ENCODE data around the gene RPL12. TPM values are rescaled to one million over a fixed set of nuclear protein-coding genes. Genes with fewer than 3 reads are reported as not detected.

Gene RPL12
- total RNA-seq, 3 donors from 2014 or later (not counting 1 experiment from before 2014, with no cell fraction given) = 561 to 770 (median 724) TPM

DNA sequence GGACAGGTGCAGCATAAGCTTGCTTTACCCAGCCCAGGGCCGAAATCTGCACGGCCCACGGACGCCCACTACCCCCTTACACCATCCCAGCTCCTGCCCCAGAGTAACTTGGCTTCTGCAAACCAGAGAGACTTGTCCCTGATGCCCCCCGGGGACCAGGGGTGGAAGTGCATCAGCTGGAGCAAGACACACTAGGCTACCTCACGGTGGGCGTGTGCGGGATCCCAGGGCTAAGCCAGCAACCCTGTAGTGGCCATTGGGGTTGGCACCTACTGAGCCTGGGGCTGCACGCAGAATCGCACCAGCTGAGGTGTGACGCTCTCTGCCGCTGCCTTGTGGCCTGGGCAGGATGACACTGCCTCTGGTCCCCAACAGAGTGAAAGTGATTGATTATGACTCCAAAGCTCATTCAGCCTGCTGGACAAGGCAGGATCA, 33.2 kb downstream of the RPL12 start:
- Histone ChIP-seq H3K27me3 (ENCODE audit: control insufficient read depth, insufficient read depth, low read length) (no peaks in the 10 kb centered on the region), H3K27ac (ENCODE audit: low read length) (no peak overlapping the region), H3K9me3 (ENCODE audit: control insufficient read depth, insufficient read depth, low read length) (no peaks in the 10 kb centered on the region), H3K4me1 (ENCODE audit: control insufficient read depth, insufficient read depth, low read length) (peaks cover 19% of the 10 kb centered on the region), H3K36me3 (ENCODE audit: control insufficient read depth, insufficient read depth, low read length) (no peaks in the 10 kb centered on the region), H3K4me3 (ENCODE audit: low read length) (no peak overlapping the region)
- ATAC-seq (peak; percentile 82 to 95 (median 91)), DNase-seq (peak; percentile 43 to 68)
- Mint-ChIP-seq H3K27ac (peak overlapping the region in 1 of 2 donors; percentile 16), H3K9me3 (no peaks in the 10 kb centered on the region), H3K4me1 (peaks cover 10 to 26% of the 10 kb centered on the region in 2 donors), H3K36me3 (no peaks in the 10 kb centered on the region), H3K27me3 (ENCODE audit: low read depth in 2 of 2) (peaks cover 0 to 3% of the 10 kb centered on the region in 2 donors), H3K4me3 (no peak overlapping the region)
- intact Hi-C loops (cut with micrococcal nuclease) = no loop called here
- TF ChIP-seq, protein P1, sequence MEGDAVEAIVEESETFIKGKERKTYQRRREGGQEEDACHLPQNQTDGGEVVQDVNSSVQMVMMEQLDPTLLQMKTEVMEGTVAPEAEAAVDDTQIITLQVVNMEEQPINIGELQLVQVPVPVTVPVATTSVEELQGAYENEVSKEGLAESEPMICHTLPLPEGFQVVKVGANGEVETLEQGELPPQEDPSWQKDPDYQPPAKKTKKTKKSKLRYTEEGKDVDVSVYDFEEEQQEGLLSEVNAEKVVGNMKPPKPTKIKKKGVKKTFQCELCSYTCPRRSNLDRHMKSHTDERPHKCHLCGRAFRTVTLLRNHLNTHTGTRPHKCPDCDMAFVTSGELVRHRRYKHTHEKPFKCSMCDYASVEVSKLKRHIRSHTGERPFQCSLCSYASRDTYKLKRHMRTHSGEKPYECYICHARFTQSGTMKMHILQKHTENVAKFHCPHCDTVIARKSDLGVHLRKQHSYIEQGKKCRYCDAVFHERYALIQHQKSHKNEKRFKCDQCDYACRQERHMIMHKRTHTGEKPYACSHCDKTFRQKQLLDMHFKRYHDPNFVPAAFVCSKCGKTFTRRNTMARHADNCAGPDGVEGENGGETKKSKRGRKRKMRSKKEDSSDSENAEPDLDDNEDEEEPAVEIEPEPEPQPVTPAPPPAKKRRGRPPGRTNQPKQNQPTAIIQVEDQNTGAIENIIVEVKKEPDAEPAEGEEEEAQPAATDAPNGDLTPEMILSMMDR (IDR thresholded peaks at IDR 0.05) = peak; percentile 27
- 48% methylated on average over 12 of the region's 12 CpGs for WGBS (ENCODE audit: insufficient coverage)

DNA sequence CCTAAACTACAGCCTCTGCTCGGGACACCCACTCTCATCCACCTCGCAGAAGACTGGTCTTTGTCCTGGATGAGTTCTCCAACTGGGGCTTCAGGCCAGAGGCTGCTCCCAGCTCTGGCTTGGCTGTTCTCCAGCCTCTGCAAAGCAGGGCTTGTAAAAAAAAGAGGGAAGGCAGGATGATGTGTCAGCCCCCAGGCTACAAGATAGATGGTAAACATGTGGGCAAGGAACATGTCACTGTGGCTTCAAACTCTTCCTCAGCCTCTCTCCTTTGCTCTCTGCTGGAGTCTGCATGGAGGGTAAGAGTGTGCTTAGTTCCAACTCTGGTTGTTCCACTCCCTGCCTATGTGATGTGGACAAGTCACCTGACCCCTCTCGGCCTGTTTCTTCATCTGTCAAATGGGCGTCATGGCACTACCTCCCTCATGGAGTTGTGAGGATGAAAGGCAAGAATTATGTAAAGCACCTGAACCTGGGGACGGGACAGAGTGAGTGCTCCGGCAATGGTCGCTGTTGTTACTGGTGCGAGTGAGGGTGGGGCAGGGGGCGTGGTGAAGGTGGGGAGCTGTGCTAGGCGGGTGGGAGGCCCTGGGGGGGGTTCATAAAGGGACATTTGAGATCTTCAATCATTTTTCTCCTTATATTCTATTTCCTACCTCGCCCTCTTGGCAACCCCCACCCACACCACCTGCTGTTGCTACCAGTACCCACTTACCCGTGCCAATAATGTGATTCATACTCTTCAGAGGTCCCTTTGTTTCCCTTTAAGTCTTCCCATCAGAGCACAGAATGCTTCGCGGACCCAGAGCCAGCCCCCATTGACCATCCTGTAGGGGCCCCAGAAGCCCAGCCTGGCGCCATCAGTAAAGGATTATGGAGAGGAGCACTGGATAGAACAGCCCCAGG, 33.8 kb downstream of the RPL12 start:
- H3K4me1 Mint-ChIP-seq = peaks cover 4 to 20% of the 10 kb centered on the region in 2 donors
- H3K27ac Mint-ChIP-seq = peak overlapping the region in 1 of 2 donors; percentile 16
- H3K9me3 Mint-ChIP-seq = no peaks in the 10 kb centered on the region
- no peaks in the 10 kb centered on the region for H3K9me3 ChIP-seq (ENCODE audit: control insufficient read depth, insufficient read depth, low read length)
- intact Hi-C loops (cut with micrococcal nuclease) = no loop called here
- H3K36me3 ChIP-seq (ENCODE audit: control insufficient read depth, insufficient read depth, low read length) = no peaks in the 10 kb centered on the region
- no peak overlapping the region for H3K27ac ChIP-seq (ENCODE audit: low read length)
- DNase-seq (no peak), ATAC-seq (no peak)
- TF ChIP-seq, protein P1 (IDR thresholded peaks at IDR 0.05) = no peak
- no peaks in the 10 kb centered on the region for H3K36me3 Mint-ChIP-seq
- no peak overlapping the region for H3K4me3 ChIP-seq (ENCODE audit: low read length)
- peaks cover 13% of the 10 kb centered on the region for H3K4me1 ChIP-seq (ENCODE audit: control insufficient read depth, insufficient read depth, low read length)
- H3K27me3 ChIP-seq (ENCODE audit: control insufficient read depth, insufficient read depth, low read length) = no peaks in the 10 kb centered on the region
- 95% methylated on average over 14 of the region's 15 CpGs for WGBS (ENCODE audit: insufficient coverage)
- H3K27me3 Mint-ChIP-seq (ENCODE audit: low read depth in 2 of 2) = peaks cover 0 to 3% of the 10 kb centered on the region in 2 donors
- no peak overlapping the region for H3K4me3 Mint-ChIP-seq

DNA sequence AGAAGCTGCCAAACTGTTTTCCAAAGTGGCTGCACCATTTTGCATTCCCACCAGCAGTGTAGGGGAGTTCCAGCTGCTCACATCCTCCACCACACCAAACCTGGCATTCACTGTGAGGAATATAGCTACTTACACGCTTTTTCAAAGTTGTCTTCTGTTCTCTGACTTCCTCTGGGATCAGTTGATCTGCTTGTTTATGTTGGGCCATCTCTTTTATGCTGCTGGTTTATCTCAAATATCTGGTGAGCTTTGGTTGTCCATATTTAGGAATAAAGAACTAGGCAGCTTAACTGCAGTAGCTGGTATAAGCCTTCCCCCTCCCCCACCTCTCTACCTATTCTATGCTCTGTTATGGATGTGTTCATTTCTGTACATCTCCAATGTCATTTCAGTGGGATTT, 35.5 kb downstream of the RPL12 start:
- TF ChIP-seq, protein P1 (IDR thresholded peaks at IDR 0.05) = no peak
- H3K27me3 Mint-ChIP-seq (ENCODE audit: low read depth in 2 of 2) = peaks cover 0 to 3% of the 10 kb centered on the region in 2 donors
- 88% methylated on average over 1 of the region's 1 CpG for WGBS (ENCODE audit: insufficient coverage)
- peaks cover 4 to 18% of the 10 kb centered on the region in 2 donors for H3K4me1 Mint-ChIP-seq
- H3K27ac Mint-ChIP-seq = no peak overlapping the region
- intact Hi-C loops (cut with micrococcal nuclease) = no loop called here
- DNase-seq (no peak), ATAC-seq (no peak)
- H3K27me3 ChIP-seq (ENCODE audit: control insufficient read depth, insufficient read depth, low read length) = no peaks in the 10 kb centered on the region
- peaks cover 11% of the 10 kb centered on the region for H3K4me1 ChIP-seq (ENCODE audit: control insufficient read depth, insufficient read depth, low read length)
- no peaks in the 10 kb centered on the region for H3K9me3 Mint-ChIP-seq
- no peaks in the 10 kb centered on the region for H3K36me3 Mint-ChIP-seq
- no peak overlapping the region for H3K4me3 ChIP-seq (ENCODE audit: low read length)
- H3K9me3 ChIP-seq (ENCODE audit: control insufficient read depth, insufficient read depth, low read length) = no peaks in the 10 kb centered on the region
- no peak overlapping the region for H3K4me3 Mint-ChIP-seq
- H3K27ac ChIP-seq (ENCODE audit: low read length) = no peak overlapping the region
- H3K36me3 ChIP-seq (ENCODE audit: control insufficient read depth, insufficient read depth, low read length) = no peaks in the 10 kb centered on the region

Data from natural killer cell (primary cell).